Measurements from ENCODE around the gene TSPAN4. TPM values are rescaled to one million over a fixed set of nuclear protein-coding genes. Genes with fewer than 3 reads are reported as not detected.

TSPAN4 gene
- total and polyA plus RNA-seq, 8 donors: 46.9 to 132 (median 73.8) TPM

DNA sequence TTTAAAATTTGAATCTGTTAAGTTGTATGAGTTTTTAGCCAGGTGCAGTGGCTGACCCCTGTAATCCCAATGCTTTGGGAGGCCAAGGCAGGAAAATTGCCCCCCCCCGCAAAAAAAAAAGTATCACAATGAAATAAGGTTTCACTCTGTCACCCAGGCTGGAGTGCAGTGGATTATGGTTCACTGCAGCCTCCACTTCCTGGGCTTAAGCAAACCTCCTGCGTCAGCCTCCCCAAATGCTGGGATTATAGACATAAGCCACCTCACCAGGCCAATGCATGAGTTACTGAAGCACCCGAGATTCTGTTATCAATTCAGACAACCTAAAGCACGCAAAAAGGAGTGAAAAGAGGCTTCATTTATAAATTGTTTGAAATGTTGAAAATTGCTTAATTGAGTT is 70.4 kb downstream of the TSPAN4 start:
- DNase-seq (no peak), ATAC-seq (no peak)
- Histone ChIP-seq H3K9me3 (no peaks in the 10 kb centered on the region), H3K27me3 (no peaks in the 10 kb centered on the region), H3K4me1 (peaks cover 5 to 22% of the 10 kb centered on the region in 2 donors), H3K4me3 (no peak overlapping the region), H3K27ac (no peak overlapping the region), H3K36me3 (no peaks in the 10 kb centered on the region)
- no peak for TF ChIP-seq CTCF (IDR thresholded peaks at IDR 0.05)
- intact Hi-C loops (cut with DNase I): no loop called here

- peak in 1 of 4 donors; percentile 69 for DNase-seq
- Histone ChIP-seq H3K9me3 (no peaks in the 10 kb centered on the region), H3K36me3 (no peaks in the 10 kb centered on the region), H3K27me3 (no peaks in the 10 kb centered on the region), H3K4me1 (peaks cover 5 to 18% of the 10 kb centered on the region in 2 donors), H3K27ac (peak overlapping the region; percentile 41 to 58), H3K4me3 (no peak overlapping the region)
- TF ChIP-seq CTCF (IDR thresholded peaks at IDR 0.05): no peak
- ATAC-seq: no peak
- intact Hi-C loops (cut with DNase I): no loop called here
Observed at GRCh38 chr11:914204-914603, 71.6 kb downstream of the TSPAN4 start.

DNA sequence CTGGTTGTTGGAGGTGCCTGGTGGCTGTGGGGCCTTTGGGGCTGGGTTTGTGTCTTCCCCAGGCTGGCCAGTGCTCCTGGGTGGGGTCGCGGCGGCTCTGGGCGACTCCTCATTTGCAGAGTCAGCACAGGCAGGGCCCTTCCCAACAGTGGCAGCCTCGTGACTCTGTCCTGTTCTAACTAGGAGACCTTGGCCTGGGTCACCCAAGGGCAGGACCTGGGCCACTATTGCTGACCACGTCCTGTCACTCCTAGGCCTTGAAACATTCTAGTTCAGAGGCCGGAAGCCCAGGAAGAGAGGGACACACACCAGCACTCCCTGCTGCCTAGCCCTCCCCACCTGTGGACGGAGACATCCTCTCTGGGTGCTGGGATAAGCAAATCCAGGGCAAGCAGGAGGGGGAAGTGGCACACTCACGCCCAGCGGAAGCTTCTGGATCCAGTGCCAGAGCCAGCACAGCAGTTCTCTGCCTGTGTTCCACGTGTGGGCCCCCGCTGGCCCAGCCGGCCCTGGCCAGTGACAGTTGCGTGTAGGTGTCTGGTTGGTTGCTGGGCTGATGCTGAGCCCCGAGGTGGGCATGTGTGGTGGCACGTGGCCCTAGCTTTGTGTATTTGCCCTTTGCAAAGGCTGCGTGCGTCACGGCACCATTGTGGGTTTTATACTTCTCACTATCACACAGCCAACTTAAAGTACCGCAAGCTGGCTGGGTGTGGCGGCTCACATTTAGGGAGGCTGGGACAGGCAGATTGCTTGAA is 72.3 kb downstream of the TSPAN4 start:
- ATAC-seq: peak; percentile 21
- Histone ChIP-seq H3K4me3 (no peak overlapping the region), H3K9me3 (no peaks in the 10 kb centered on the region), H3K36me3 (no peaks in the 10 kb centered on the region), H3K27ac (peak overlapping the region; percentile 41 to 58), H3K4me1 (peaks cover 3 to 11% of the 10 kb centered on the region in 2 donors), H3K27me3 (no peaks in the 10 kb centered on the region)
- peak in 2 of 4 donors; percentile 79 to 83 for DNase-seq
- TF ChIP-seq CTCF (IDR thresholded peaks at IDR 0.05): no peak
- intact Hi-C loops (cut with DNase I): no loop called here

Other genes starting within 250 kb of the TSPAN4 start
- 10 to 100 TPM; 38.8 to 50.4 TPM for gene IRF7, start 226.9 kb upstream of the TSPAN4 start, total RNA-seq
- 10 to 100 TPM in 5 of 6 donors, 1 to 10 TPM in 1; 9.8 to 14.7 (median 12.8) TPM for gene IRF7, start 226.9 kb upstream of the TSPAN4 start, polyA plus RNA-seq (ENCODE audit: insufficient read length in 6 of 6)
- not detected for gene CDHR5, start 217.9 kb upstream of the TSPAN4 start, total RNA-seq
- gene CDHR5, start 217.9 kb upstream of the TSPAN4 start, polyA plus RNA-seq (ENCODE audit: insufficient read length in 6 of 6): under 1 TPM; 0.46 to 0.77 (median 0.69) TPM
- not detected for gene SCT, start 215.7 kb upstream of the TSPAN4 start, total RNA-seq
- 1 to 10 TPM; 1.6 to 3.0 (median 2.5) TPM for gene SCT, start 215.7 kb upstream of the TSPAN4 start, polyA plus RNA-seq (ENCODE audit: insufficient read length in 6 of 6)
- under 1 TPM; 0.29 to 0.52 TPM for gene DRD4, start 205.6 kb upstream of the TSPAN4 start, total RNA-seq
- gene DRD4, start 205.6 kb upstream of the TSPAN4 start, polyA plus RNA-seq (ENCODE audit: insufficient read length in 6 of 6): 1 to 10 TPM in 2 of 6 donors, under 1 TPM in 4; 0.51 to 1.0 (median 0.82) TPM
- gene DEAF1, start 147.6 kb upstream of the TSPAN4 start, total RNA-seq: 10 to 100 TPM; 28.3 to 28.6 TPM
- gene DEAF1, start 147.6 kb upstream of the TSPAN4 start, polyA plus RNA-seq (ENCODE audit: insufficient read length in 6 of 6): 10 to 100 TPM; 35.6 to 52.9 (median 41.0) TPM
- 10 to 100 TPM; 23.6 to 25.2 TPM for gene TMEM80, start 147.0 kb upstream of the TSPAN4 start, total RNA-seq
- 10 to 100 TPM; 26.9 to 34.5 (median 31.9) TPM for gene TMEM80, start 147.0 kb upstream of the TSPAN4 start, polyA plus RNA-seq (ENCODE audit: insufficient read length in 6 of 6)
- 100 to 1,000 TPM; 114 to 190 TPM for gene EPS8L2, start 136.6 kb upstream of the TSPAN4 start, total RNA-seq
- gene EPS8L2, start 136.6 kb upstream of the TSPAN4 start, polyA plus RNA-seq (ENCODE audit: insufficient read length in 6 of 6): 10 to 100 TPM; 52.5 to 92.2 (median 76.8) TPM
- gene TALDO1, start 95.4 kb upstream of the TSPAN4 start, total RNA-seq: 100 to 1,000 TPM; 206 to 322 TPM
- 100 to 1,000 TPM; 100 to 124 (median 115) TPM for gene TALDO1, start 95.4 kb upstream of the TSPAN4 start, polyA plus RNA-seq (ENCODE audit: insufficient read length in 6 of 6)
- gene GATD1, start 65.4 kb upstream of the TSPAN4 start, total RNA-seq: 10 to 100 TPM; 57.9 to 63.7 TPM
- gene GATD1, start 65.4 kb upstream of the TSPAN4 start, polyA plus RNA-seq (ENCODE audit: insufficient read length in 6 of 6): 10 to 100 TPM; 51.7 to 87.1 (median 67.1) TPM
- gene CEND1, start 52.8 kb upstream of the TSPAN4 start, total RNA-seq: under 1 TPM in 1 of 2 donors, not detected in 1; 0.47 TPM
- gene CEND1, start 52.8 kb upstream of the TSPAN4 start, polyA plus RNA-seq (ENCODE audit: insufficient read length in 6 of 6): under 1 TPM; 0.11 to 0.42 (median 0.33) TPM
- 10 to 100 TPM; 28.9 to 29.4 TPM for gene SLC25A22, start 44.6 kb upstream of the TSPAN4 start, total RNA-seq
- 10 to 100 TPM; 12.5 to 23.9 (median 15.1) TPM for gene SLC25A22, start 44.6 kb upstream of the TSPAN4 start, polyA plus RNA-seq (ENCODE audit: insufficient read length in 6 of 6)
- gene PIDD1, start 37.6 kb upstream of the TSPAN4 start, total RNA-seq: 10 to 100 TPM; 13.8 to 18.6 TPM
- 10 to 100 TPM in 5 of 6 donors, 1 to 10 TPM in 1; 9.7 to 13.7 (median 12.1) TPM for gene PIDD1, start 37.6 kb upstream of the TSPAN4 start, polyA plus RNA-seq (ENCODE audit: insufficient read length in 6 of 6)
- 1,000 to 10,000 TPM; 1,620 to 1,802 TPM for gene RPLP2, start 32.9 kb upstream of the TSPAN4 start, total RNA-seq
- gene RPLP2, start 32.9 kb upstream of the TSPAN4 start, polyA plus RNA-seq (ENCODE audit: insufficient read length in 6 of 6): 1,000 to 10,000 TPM; 1,154 to 1,526 (median 1,296) TPM
- 100 to 1,000 TPM in 1 of 2 donors, 10 to 100 TPM in 1; 96.3 to 128 TPM for gene PNPLA2, start 23.9 kb upstream of the TSPAN4 start, total RNA-seq
- gene PNPLA2, start 23.9 kb upstream of the TSPAN4 start, polyA plus RNA-seq (ENCODE audit: insufficient read length in 6 of 6): 10 to 100 TPM; 29.9 to 49.0 (median 39.8) TPM
- gene CRACR2B, start 14.9 kb upstream of the TSPAN4 start, total RNA-seq: 10 to 100 TPM; 22.6 to 32.1 TPM
- 10 to 100 TPM; 14.2 to 26.0 (median 19.9) TPM for gene CRACR2B, start 14.9 kb upstream of the TSPAN4 start, polyA plus RNA-seq (ENCODE audit: insufficient read length in 6 of 6)
- gene CD151, start 9.9 kb upstream of the TSPAN4 start, total RNA-seq: 100 to 1,000 TPM; 501 to 815 TPM
- 100 to 1,000 TPM; 122 to 182 (median 145) TPM for gene CD151, start 9.9 kb upstream of the TSPAN4 start, polyA plus RNA-seq (ENCODE audit: insufficient read length in 6 of 6)
- 100 to 1,000 TPM; 140 to 227 TPM for gene POLR2L, start 323 bp upstream of the TSPAN4 start, total RNA-seq
- gene POLR2L, start 323 bp upstream of the TSPAN4 start, polyA plus RNA-seq (ENCODE audit: insufficient read length in 6 of 6): 100 to 1,000 TPM in 3 of 6 donors, 10 to 100 TPM in 3; 65.2 to 121 (median 97.7) TPM
- 10 to 100 TPM; 92.7 to 94.2 TPM for gene CHID1, start 68.0 kb downstream of the TSPAN4 start, total RNA-seq
- 10 to 100 TPM; 81.4 to 95.7 (median 93.7) TPM for gene CHID1, start 68.0 kb downstream of the TSPAN4 start, polyA plus RNA-seq (ENCODE audit: insufficient read length in 6 of 6)
- 10 to 100 TPM; 97.1 to 98.4 TPM for gene AP2A2, start 83.0 kb downstream of the TSPAN4 start, total RNA-seq
- gene AP2A2, start 83.0 kb downstream of the TSPAN4 start, polyA plus RNA-seq (ENCODE audit: insufficient read length in 6 of 6): 10 to 100 TPM; 77.0 to 91.2 (median 81.4) TPM
- gene MUC6, start 193.9 kb downstream of the TSPAN4 start, total RNA-seq: not detected
- 1 to 10 TPM in 1 of 6 donors, under 1 TPM in 5; 0.34 to 1.0 (median 0.56) TPM for gene MUC6, start 193.9 kb downstream of the TSPAN4 start, polyA plus RNA-seq (ENCODE audit: insufficient read length in 6 of 6)
- gene MUC2, start 232.0 kb downstream of the TSPAN4 start, total RNA-seq: not detected
- under 1 TPM in 5 of 6 donors, not detected in 1; 0.02 to 0.03 (median 0.03) TPM for gene MUC2, start 232.0 kb downstream of the TSPAN4 start, polyA plus RNA-seq (ENCODE audit: insufficient read length in 6 of 6)